HTERT RPE-1 (cell line): ENCODE results near the gene S100A14.

Experiments used
- in situ Hi-C: fragments of 300-500 bp; cut with MboI; formaldehyde crosslinking; loops from 4 replicates; pipeline ENCODE4 v1.14.3; 2020; ENCODE audit warnings: low sequenced_read_pairs

The S100A14 gene

GRCh38 chr1:153639280-153639679 lies 23.2 kb upstream of the S100A14 start:
- in situ Hi-C loops, result no loop called here

- in situ Hi-C loops, result no loop called here
Measured at GRCh38 chr1:153638261-153638660, 22.1 kb upstream of the S100A14 start.

GRCh38 chr1:153636312-153636711 lies 20.2 kb upstream of the S100A14 start:
- in situ Hi-C loops, result no loop called here

GRCh38 chr1:153635872-153636271 lies 19.7 kb upstream of the S100A14 start:
- in situ Hi-C loops, result no loop called here

- in situ Hi-C loops, result no loop called here
Measured at GRCh38 chr1:153633754-153634665, 17.9 kb upstream of the S100A14 start, which contains the start of gene CHTOP. CHTOP (plus strand) TSS chr1:153634066; CDS start chr1:153636589, 2,523 bp downstream.

- in situ Hi-C loops, result no loop called here
Measured at GRCh38 chr1:153633161-153633753, 17.1 kb upstream of the S100A14 start.

- in situ Hi-C loops, result no loop called here
Measured at GRCh38 chr1:153631047-153632022, 15.2 kb upstream of the S100A14 start.

- in situ Hi-C loops, result no loop called here
Measured at GRCh38 chr1:153630384-153630783, 14.3 kb upstream of the S100A14 start.

- in situ Hi-C loops, result no loop called here
Measured at GRCh38 chr1:153629971-153630370, 13.8 kb upstream of the S100A14 start.

GRCh38 chr1:153629343-153629665 lies 13.2 kb upstream of the S100A14 start:
- in situ Hi-C loops, result no loop called here

GRCh38 chr1:153628638-153629342 lies 12.7 kb upstream of the S100A14 start:
- in situ Hi-C loops, result no loop called here

- in situ Hi-C loops, result no loop called here
Measured at GRCh38 chr1:153627715-153628626, 11.8 kb upstream of the S100A14 start, which contains the start of gene S100A1. S100A1 (plus strand) TSS chr1:153628434; CDS start chr1:153630522, 2,088 bp downstream.

- in situ Hi-C loops, result no loop called here
Measured at GRCh38 chr1:153626904-153627714, 11.0 kb upstream of the S100A14 start, which contains the start of gene S100A13. S100A13 (minus strand) TSS chr1:153627505; CDS start chr1:153626472, 1,033 bp downstream.

GRCh38 chr1:153626477-153626903 lies 10.4 kb upstream of the S100A14 start:
- in situ Hi-C loops, result no loop called here

- in situ Hi-C loops, result no loop called here
Measured at GRCh38 chr1:153624965-153625611, 9.0 kb upstream of the S100A14 start.

GRCh38 chr1:153623101-153623500 lies 7.0 kb upstream of the S100A14 start:
- in situ Hi-C loops, result no loop called here

GRCh38 chr1:153619171-153619570 lies 3.0 kb upstream of the S100A14 start:
- in situ Hi-C loops, result no loop called here

- in situ Hi-C loops, result no loop called here
Measured at GRCh38 chr1:153617663-153618062, 1.5 kb upstream of the S100A14 start.
